ENCODE results near the gene TTLL9. TPM values are rescaled to one million over a fixed set of nuclear protein-coding genes. Genes with fewer than 3 reads are reported as not detected.

TTLL9 gene
- total and polyA plus RNA-seq, 10 of the 15 experiments (the other 5 are each of a cell fraction or from before 2014, with no cell fraction given), result 0.03 to 0.77 (median 0.11) TPM; not detected in 2

DNA sequence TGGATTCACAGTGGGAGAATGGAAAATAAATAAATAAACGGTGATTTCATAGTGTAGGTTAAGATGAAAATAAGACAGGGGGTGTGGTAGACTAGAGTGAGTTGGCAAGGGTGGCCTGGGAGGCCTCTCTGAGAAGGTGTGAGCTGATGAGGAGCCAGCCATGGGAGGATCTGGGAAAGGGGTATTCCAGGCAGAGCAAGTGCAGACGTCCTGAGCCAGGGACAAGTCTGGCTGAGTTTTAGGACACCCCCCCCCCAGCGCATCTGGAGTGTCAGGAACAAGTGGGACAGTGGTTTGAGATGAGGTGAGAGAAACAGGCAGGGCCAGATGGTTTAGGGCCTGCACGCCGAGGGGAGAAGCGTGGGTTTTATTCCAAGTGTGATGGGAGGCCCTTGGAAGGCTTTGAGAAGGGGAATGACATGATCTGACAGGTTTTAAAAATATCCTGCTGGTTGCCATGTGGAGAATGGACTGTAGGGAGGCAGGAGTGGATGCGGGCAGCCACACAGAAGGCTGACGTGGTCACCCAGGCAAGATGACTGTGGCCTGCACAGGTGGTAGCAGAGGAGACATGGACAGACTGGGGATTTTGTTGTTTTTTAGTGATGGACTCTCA, 118.7 kb downstream of the TTLL9 start:
- ChIA-PET CTCF (interaction anchor here (0.6 kb wide), 1 partner anchor 566 kb away, joined by 3 read pairs; no protein-coding TSS in a partner anchor), SMC1A (ENCODE audit: uncharacterized antibody, unreplicated experiment) (no interaction called here), POLR2A (no interaction called here), RAD21 (ENCODE audit: unreplicated experiment) (no interaction called here)
- intact Hi-C loops (cut with micrococcal nuclease; ENCODE audit: unreplicated experiment), result no loop called here
- H3K9ac ChIP-seq (ENCODE audit: control insufficient read depth, insufficient read depth, low read length), result no peak overlapping the region
- no peak for FAIRE-seq
- no peaks in the 10 kb centered on the region for H3K4me1 ChIP-seq (ENCODE audit: control insufficient read depth, insufficient read depth, low read length)
- no peaks in the 10 kb centered on the region for H3K9me3 ChIP-seq (replicated peaks; ENCODE audit: control insufficient read depth, insufficient read depth, low read length)
- H3K27ac ChIP-seq (ENCODE audit: control insufficient read depth, insufficient read depth), result no peak overlapping the region
- 38% methylated on average over 8 of the region's 8 CpGs for WGBS (ENCODE audit: insufficient coverage, insufficient replicate concordance, low lambda C conversion rate, missing lambda C conversion rate)
- in situ Hi-C loops (cut with MboI), result no loop called here
- no peak overlapping the region for H3K4me3 ChIP-seq
- TF ChIP-seq RCOR1 (conservative IDR thresholded peaks at IDR 0.05; ENCODE audit: low read depth, low read length) (no peak), CBFB (IDR thresholded peaks at IDR 0.05; ENCODE audit: low read depth) (no peak), MYC (IDR thresholded peaks at IDR 0.05; ENCODE audit: insufficient read depth, insufficient read length, insufficient replicate concordance, low read length, severe bottlenecking) (no peak), SMARCA5 (IDR thresholded peaks at IDR 0.05) (no peak), MTA3 (IDR thresholded peaks at IDR 0.05; ENCODE audit: borderline replicate concordance, low read length) (no peak), DPF2 (IDR thresholded peaks at IDR 0.05) (no peak), FOXK2 (IDR thresholded peaks at IDR 0.05) (no peak), SUPT20H (IDR thresholded peaks at IDR 0.05; ENCODE audit: borderline replicate concordance, control insufficient read depth, low read depth, low read length) (no peak), ZNF622 (IDR thresholded peaks at IDR 0.05) (no peak), NR2C1 (IDR thresholded peaks at IDR 0.05) (no peak), CBX5 (IDR thresholded peaks at IDR 0.05; ENCODE audit: low read depth) (no peak), BRCA1 (IDR thresholded peaks at IDR 0.05; ENCODE audit: low read depth, low read length) (no peak), GATAD2B (conservative IDR thresholded peaks at IDR 0.05; ENCODE audit: low read depth) (no peak), WRNIP1 (IDR thresholded peaks at IDR 0.05; ENCODE audit: borderline replicate concordance, low read depth, low read length) (no peak)
- TF ChIP-seq, protein P1, sequence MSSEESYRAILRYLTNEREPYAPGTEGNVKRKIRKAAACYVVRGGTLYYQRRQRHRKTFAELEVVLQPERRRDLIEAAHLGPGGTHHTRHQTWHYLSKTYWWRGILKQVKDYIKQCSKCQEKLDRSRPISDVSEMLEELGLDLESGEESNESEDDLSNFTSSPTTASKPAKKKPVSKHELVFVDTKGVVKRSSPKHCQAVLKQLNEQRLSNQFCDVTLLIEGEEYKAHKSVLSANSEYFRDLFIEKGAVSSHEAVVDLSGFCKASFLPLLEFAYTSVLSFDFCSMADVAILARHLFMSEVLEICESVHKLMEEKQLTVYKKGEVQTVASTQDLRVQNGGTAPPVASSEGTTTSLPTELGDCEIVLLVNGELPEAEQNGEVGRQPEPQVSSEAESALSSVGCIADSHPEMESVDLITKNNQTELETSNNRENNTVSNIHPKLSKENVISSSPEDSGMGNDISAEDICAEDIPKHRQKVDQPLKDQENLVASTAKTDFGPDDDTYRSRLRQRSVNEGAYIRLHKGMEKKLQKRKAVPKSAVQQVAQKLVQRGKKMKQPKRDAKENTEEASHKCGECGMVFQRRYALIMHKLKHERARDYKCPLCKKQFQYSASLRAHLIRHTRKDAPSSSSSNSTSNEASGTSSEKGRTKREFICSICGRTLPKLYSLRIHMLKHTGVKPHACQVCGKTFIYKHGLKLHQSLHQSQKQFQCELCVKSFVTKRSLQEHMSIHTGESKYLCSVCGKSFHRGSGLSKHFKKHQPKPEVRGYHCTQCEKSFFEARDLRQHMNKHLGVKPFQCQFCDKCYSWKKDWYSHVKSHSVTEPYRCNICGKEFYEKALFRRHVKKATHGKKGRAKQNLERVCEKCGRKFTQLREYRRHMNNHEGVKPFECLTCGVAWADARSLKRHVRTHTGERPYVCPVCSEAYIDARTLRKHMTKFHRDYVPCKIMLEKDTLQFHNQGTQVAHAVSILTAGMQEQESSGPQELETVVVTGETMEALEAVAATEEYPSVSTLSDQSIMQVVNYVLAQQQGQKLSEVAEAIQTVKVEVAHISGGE (CRISPR knock-in tag; IDR thresholded peaks at IDR 0.05), result no peak
- H2AFZ ChIP-seq (ENCODE audit: control insufficient read depth, low read depth, low read length), result no peak overlapping the region
- no peak overlapping the region for H3K4me2 ChIP-seq (ENCODE audit: control insufficient read depth, insufficient read depth)
- no peaks in the 10 kb centered on the region for H3K36me3 ChIP-seq (ENCODE audit: control insufficient read depth in 2 of 2, insufficient read depth in 2 of 2, low read length in 1 of 2)
- no peaks in the 10 kb centered on the region for H4K20me1 ChIP-seq (ENCODE audit: control insufficient read depth, insufficient read depth)
- DNase-seq (ENCODE audit: low read depth, low spot score), result no peak
- BruUV-seq (replicated peaks), result no TSS peak
- no peaks in the 10 kb centered on the region for H3K79me2 ChIP-seq (ENCODE audit: control insufficient read depth, insufficient read depth, low read length)
- ATAC-seq, result no peak
- H3K27me3 ChIP-seq (replicated peaks in 1 of 2; ENCODE audit: control insufficient read depth in 2 of 2, insufficient read depth in 2 of 2, low read length in 1 of 2), result peaks cover 0 to 5% of the 10 kb centered on the region in 2 experiments; a peak in 2 of 4 replicates
